Stimulated activated naive CD8-positive, alpha-beta T cell treated with anti-CD3 and anti-CD28 coated beads, Interleukin-15, amount 100 ng/mL, for 72 hours (primary cell): Measurements from ENCODE around the gene LSS.
"Not testable (repeated sequence)": the region's sequence is repeated elsewhere in the genome, so short reads cannot be mapped to it uniquely, and the experiment has no call there.

Experiments
- ATAC-seq: fragments of 150-1000 bp; cut with Tn5 transposase; 2 replicates; pipeline ENCODE4 v1.10.0; 2021; ENCODE audit warnings: mild to moderate bottlenecking, moderate library complexity
- DNase-seq, 2 donors: peaks; one replicate each; pipeline ENCODE4 v3.0.0; 2021 to 2022
- H3K27ac Mint-ChIP-seq, 2 donors: one replicate each; pipeline ENCODE4 v1.8.0; 2022; ENCODE audit warnings: mild to moderate bottlenecking in 2 of 2, mixed read lengths in 2 of 2, moderate library complexity in 2 of 2
- H3K27me3 Mint-ChIP-seq: one replicate; pipeline ENCODE4 v1.8.0; 2022; ENCODE audit warnings: mixed read lengths
- H3K4me1 Mint-ChIP-seq: one replicate; pipeline ENCODE4 v1.8.0; 2022; ENCODE audit warnings: mild to moderate bottlenecking, mixed read lengths
- H3K4me3 Mint-ChIP-seq, 2 donors: one replicate each; pipeline ENCODE4 v1.8.0; 2022; ENCODE audit warnings: mild to moderate bottlenecking in 2 of 2, mixed read lengths in 2 of 2, moderate library complexity in 1 of 2
- H3K9me3 Mint-ChIP-seq, 2 donors: one replicate each; pipeline ENCODE4 v1.8.0; 2022; ENCODE audit warnings: mixed read lengths in 2 of 2

LSS gene

GRCh38 chr21:46229133-46229922 is 754 bp upstream of the LSS start:
- no peaks in the 10 kb centered on the region for H3K27me3 Mint-ChIP-seq
- peaks cover 64% of the 10 kb centered on the region for H3K4me1 Mint-ChIP-seq
- H3K9me3 Mint-ChIP-seq = peaks cover 0 to 6% of the 10 kb centered on the region in 2 donors
- H3K4me3 Mint-ChIP-seq = peak overlapping the region; percentile 89 to 91
- no peak for DNase-seq
- peak; percentile 50 for ATAC-seq
- peak overlapping the region; percentile 94 to 98 for H3K27ac Mint-ChIP-seq

GRCh38 chr21:46227811-46228344 is 696 bp downstream of the LSS start:
- peak overlapping the region; percentile 82 to 84 for H3K4me3 Mint-ChIP-seq
- H3K9me3 Mint-ChIP-seq = peaks cover 0 to 6% of the 10 kb centered on the region in 2 donors
- no peaks in the 10 kb centered on the region for H3K27me3 Mint-ChIP-seq
- ATAC-seq (no peak), DNase-seq (no peak)
- H3K4me1 Mint-ChIP-seq = peaks cover 54% of the 10 kb centered on the region
- H3K27ac Mint-ChIP-seq = peak overlapping the region in 1 of 2 donors; percentile 61

- Mint-ChIP-seq H3K27ac (no peak overlapping the region), H3K4me1 (peaks cover 61% of the 10 kb centered on the region), H3K9me3 (peaks cover 0 to 6% of the 10 kb centered on the region in 2 donors), H3K4me3 (peak overlapping the region; percentile 82 to 84), H3K27me3 (no peaks in the 10 kb centered on the region)
- no peak for DNase-seq
- ATAC-seq = no peak
Observed at GRCh38 chr21:46226920-46227599, 1.5 kb downstream of the LSS start.

- no peak for DNase-seq
- no peaks in the 10 kb centered on the region for H3K27me3 Mint-ChIP-seq
- H3K27ac Mint-ChIP-seq = no peak overlapping the region
Observed at GRCh38 chr21:46226146-46226545, 2.4 kb downstream of the LSS start.

GRCh38 chr21:46223661-46224060 is 4.9 kb downstream of the LSS start:
- not testable (repeated sequence) for H3K27ac Mint-ChIP-seq, H3K27me3 Mint-ChIP-seq

More at GRCh38 chr21:46226146-46226545, 2.4 kb downstream of the LSS start:
- H3K4me3 Mint-ChIP-seq = no peak overlapping the region
- no peak for ATAC-seq
- H3K4me1 Mint-ChIP-seq = peaks cover 56% of the 10 kb centered on the region
- peaks cover 0 to 1% of the 10 kb centered on the region in 2 donors for H3K9me3 Mint-ChIP-seq

GRCh38 chr21:46223217-46223616 is 5.4 kb downstream of the LSS start:
- ATAC-seq (no peak), DNase-seq (no peak)
- Mint-ChIP-seq H3K27ac (no peak overlapping the region), H3K4me1 (peaks cover 36% of the 10 kb centered on the region), H3K27me3 (no peaks in the 10 kb centered on the region), H3K9me3 (no peaks in the 10 kb centered on the region), H3K4me3 (no peak overlapping the region)

More at GRCh38 chr21:46223661-46224060, 4.9 kb downstream of the LSS start:
- peaks cover 36% of the 10 kb centered on the region for H3K4me1 Mint-ChIP-seq
- H3K4me3 Mint-ChIP-seq, ATAC-seq, H3K9me3 Mint-ChIP-seq, DNase-seq: not testable (repeated sequence)

- H3K27me3 Mint-ChIP-seq = no peaks in the 10 kb centered on the region
- no peak for ATAC-seq
Observed at GRCh38 chr21:46222436-46223116, 6.0 kb downstream of the LSS start.

GRCh38 chr21:46221664-46222435 is 6.7 kb downstream of the LSS start:
- Mint-ChIP-seq H3K27ac (peak overlapping the region in 1 of 2 donors; percentile 38), H3K4me1 (peaks cover 24% of the 10 kb centered on the region), H3K4me3 (no peak overlapping the region), H3K27me3 (no peaks in the 10 kb centered on the region), H3K9me3 (no peaks in the 10 kb centered on the region)
- no peak for ATAC-seq
- no peak for DNase-seq

More at GRCh38 chr21:46222436-46223116, 6.0 kb downstream of the LSS start:
- H3K4me3 Mint-ChIP-seq = no peak overlapping the region
- H3K9me3 Mint-ChIP-seq = no peaks in the 10 kb centered on the region
- H3K27ac Mint-ChIP-seq = peak overlapping the region in 1 of 2 donors; percentile 27
- no peak for DNase-seq
- peaks cover 31% of the 10 kb centered on the region for H3K4me1 Mint-ChIP-seq

- H3K9me3 Mint-ChIP-seq = no peaks in the 10 kb centered on the region
- H3K27me3 Mint-ChIP-seq = no peaks in the 10 kb centered on the region
- peaks cover 14% of the 10 kb centered on the region for H3K4me1 Mint-ChIP-seq
- ATAC-seq (no peak), DNase-seq (no peak)
- no peak overlapping the region for H3K4me3 Mint-ChIP-seq
- peak overlapping the region in 1 of 2 donors; percentile 35 for H3K27ac Mint-ChIP-seq
Observed at GRCh38 chr21:46220847-46221246, 7.7 kb downstream of the LSS start.

GRCh38 chr21:46220275-46220810 is 8.2 kb downstream of the LSS start:
- peak overlapping the region in 1 of 2 donors; percentile 35 for H3K27ac Mint-ChIP-seq
- DNase-seq = no peak

GRCh38 chr21:46219591-46220239 is 8.9 kb downstream of the LSS start:
- no peak overlapping the region for H3K27ac Mint-ChIP-seq
- ATAC-seq (no peak), DNase-seq (no peak)
- H3K4me3 Mint-ChIP-seq = no peak overlapping the region
- no peaks in the 10 kb centered on the region for H3K27me3 Mint-ChIP-seq
- peaks cover 7% of the 10 kb centered on the region for H3K4me1 Mint-ChIP-seq
- H3K9me3 Mint-ChIP-seq = no peaks in the 10 kb centered on the region

More at GRCh38 chr21:46220275-46220810, 8.2 kb downstream of the LSS start:
- no peak for ATAC-seq
- H3K27me3 Mint-ChIP-seq = no peaks in the 10 kb centered on the region
- peaks cover 9% of the 10 kb centered on the region for H3K4me1 Mint-ChIP-seq
- no peaks in the 10 kb centered on the region for H3K9me3 Mint-ChIP-seq
- no peak overlapping the region for H3K4me3 Mint-ChIP-seq

GRCh38 chr21:46218906-46219590 is 9.5 kb downstream of the LSS start:
- Mint-ChIP-seq H3K4me1 (peaks cover 7% of the 10 kb centered on the region), H3K9me3 (no peaks in the 10 kb centered on the region), H3K4me3 (no peak overlapping the region), H3K27ac (peak overlapping the region; percentile 41 to 84), H3K27me3 (no peaks in the 10 kb centered on the region)
- DNase-seq (no peak), ATAC-seq (no peak)

GRCh38 chr21:46217511-46218196 is 10.9 kb downstream of the LSS start:
- no peak overlapping the region for H3K4me3 Mint-ChIP-seq
- H3K9me3 Mint-ChIP-seq = no peaks in the 10 kb centered on the region
- DNase-seq (no peak), ATAC-seq (no peak)
- no peak overlapping the region for H3K27ac Mint-ChIP-seq
- no peaks in the 10 kb centered on the region for H3K27me3 Mint-ChIP-seq
- peaks cover 6% of the 10 kb centered on the region for H3K4me1 Mint-ChIP-seq
